Measurements from ENCODE around the gene TAPT1. TPM values are rescaled to one million over a fixed set of nuclear protein-coding genes. Genes with fewer than 3 reads are reported as not detected.

The TAPT1 gene
- total RNA-seq, 1 experiment from 2014 or later = 17.3 TPM

GRCh38 chr4:16236402-16237023 is 10.2 kb upstream of the TAPT1 start:
- DNase-seq (ENCODE audit: low read depth, low spot score) (no peak), ATAC-seq (no peak)
- H3K27ac ChIP-seq (ENCODE audit: low read length) = no peak overlapping the region
- in situ Hi-C loops (cut with HindIII; ENCODE audit: low pct_unique_long_range_greater_than_20kb, low sequenced_read_pairs) (no loop called here), intact Hi-C loops (cut with micrococcal nuclease; ENCODE audit: unreplicated experiment) (no loop called here)
- ChIA-PET CTCF (no interaction called here), POLR2A (no interaction called here)
- no peaks in the 10 kb centered on the region for H3K27me3 ChIP-seq (ENCODE audit: control insufficient read depth, insufficient read depth, low read length)
- no peaks in the 10 kb centered on the region for H3K36me3 ChIP-seq (ENCODE audit: control insufficient read depth, insufficient read depth, low read length)
- no peak overlapping the region for H3K4me3 ChIP-seq (ENCODE audit: low read depth in 2 of 2, low read length in 2 of 2)
- no peaks in the 10 kb centered on the region for H3K4me1 ChIP-seq (ENCODE audit: control insufficient read depth, insufficient read depth, low read length)
- H3K9me3 ChIP-seq (ENCODE audit: control insufficient read depth, insufficient read depth, low read depth, low read length) = no peaks in the 10 kb centered on the region
- no TSS peak for BruUV-seq (replicated peaks)
- TF ChIP-seq POLR2AphosphoS5 (IDR thresholded peaks at IDR 0.05; ENCODE audit: low read depth, low read length) = no peak
- no peak for TF ChIP-seq REST (IDR thresholded peaks at IDR 0.05; ENCODE audit: insufficient read depth in 1 of 2, low read depth in 2 of 2, low read length in 1 of 2)
- TF ChIP-seq SIN3A (IDR thresholded peaks at IDR 0.05; ENCODE audit: borderline replicate concordance, insufficient read depth, low read depth, low read length) = no peak
- no peak for TF ChIP-seq TCF7L2 (IDR thresholded peaks at IDR 0.05; ENCODE audit: low read depth, low read length)
- TF ChIP-seq CTCF (IDR thresholded peaks at IDR 0.05) = no peak

DNA sequence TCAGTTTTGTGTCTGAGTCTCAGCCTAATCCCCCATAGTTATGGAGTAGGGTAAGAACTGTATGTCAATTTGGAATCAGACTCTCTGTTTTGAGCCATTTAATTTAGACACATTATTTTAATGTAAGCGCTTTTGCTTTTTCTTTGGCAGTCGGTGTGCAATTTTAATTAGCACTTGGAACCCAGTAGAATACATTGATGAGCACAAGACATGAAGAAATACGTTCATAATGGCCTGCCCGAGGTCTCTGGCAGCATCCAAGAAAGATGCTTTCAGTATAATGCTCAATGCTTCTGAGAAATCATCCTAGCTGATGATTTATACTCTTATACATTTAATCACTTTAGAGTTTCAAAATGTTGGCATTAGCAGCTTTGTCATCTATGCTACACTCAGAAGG is 8.9 kb upstream of the TAPT1 start:
- Histone ChIP-seq H3K27ac (ENCODE audit: low read length) (no peak overlapping the region), H3K9me3 (ENCODE audit: control insufficient read depth, insufficient read depth, low read depth, low read length) (no peaks in the 10 kb centered on the region), H3K4me3 (ENCODE audit: low read depth in 2 of 2, low read length in 2 of 2) (no peak overlapping the region), H3K4me1 (ENCODE audit: control insufficient read depth, insufficient read depth, low read length) (no peaks in the 10 kb centered on the region), H3K27me3 (ENCODE audit: control insufficient read depth, insufficient read depth, low read length) (no peaks in the 10 kb centered on the region), H3K36me3 (ENCODE audit: control insufficient read depth, insufficient read depth, low read length) (no peaks in the 10 kb centered on the region)
- in situ Hi-C loops (cut with HindIII; ENCODE audit: low pct_unique_long_range_greater_than_20kb, low sequenced_read_pairs) = no loop called here
- CTCF ChIA-PET = no interaction called here
- intact Hi-C loops (cut with micrococcal nuclease; ENCODE audit: unreplicated experiment) = no loop called here
- BruUV-seq (replicated peaks) = no TSS peak
- POLR2A ChIA-PET = no interaction called here
- TF ChIP-seq TCF7L2 (IDR thresholded peaks at IDR 0.05; ENCODE audit: low read depth, low read length) (no peak), POLR2AphosphoS5 (IDR thresholded peaks at IDR 0.05; ENCODE audit: low read depth, low read length) (no peak)
- DNase-seq (ENCODE audit: low read depth, low spot score) (no peak), ATAC-seq (no peak)

DNA sequence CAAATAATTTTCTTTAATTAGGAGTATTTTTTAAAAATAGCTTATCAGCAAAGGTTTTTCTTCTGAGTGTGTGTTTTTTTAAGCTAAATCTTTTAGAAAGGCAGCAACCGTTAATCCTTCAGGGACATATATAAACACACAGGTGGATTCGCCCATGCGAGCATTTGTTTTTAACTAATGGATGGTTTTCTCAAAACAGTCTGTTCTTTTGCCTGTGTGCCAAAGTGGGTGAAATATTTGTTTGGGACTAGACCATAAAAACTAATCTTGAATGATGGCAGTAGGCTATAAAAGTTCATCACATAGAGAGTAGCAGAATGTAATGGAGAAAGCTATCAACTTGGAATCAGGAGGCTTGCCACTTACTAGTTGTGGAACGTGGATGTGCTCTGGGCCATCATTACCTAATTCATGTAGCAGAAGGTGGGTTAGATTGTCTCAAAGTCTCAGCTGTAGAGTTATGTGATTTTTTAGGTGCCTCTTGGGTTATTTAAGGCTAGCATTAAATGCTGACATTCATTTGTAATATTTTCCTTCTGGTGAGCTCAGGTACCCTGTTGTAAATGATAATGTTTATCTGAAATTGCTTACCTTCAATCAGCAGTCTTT is 7.4 kb upstream of the TAPT1 start:
- BruUV-seq (replicated peaks) = no TSS peak
- no peak overlapping the region for H3K4me3 ChIP-seq (ENCODE audit: low read depth in 2 of 2, low read length in 2 of 2)
- ChIA-PET POLR2A (no interaction called here), CTCF (no interaction called here)
- in situ Hi-C loops (cut with HindIII; ENCODE audit: low pct_unique_long_range_greater_than_20kb, low sequenced_read_pairs) = no loop called here
- DNase-seq (ENCODE audit: low read depth, low spot score) (no peak), ATAC-seq (no peak)
- no peak overlapping the region for H3K27ac ChIP-seq (ENCODE audit: low read length)
- no peaks in the 10 kb centered on the region for H3K27me3 ChIP-seq (ENCODE audit: control insufficient read depth, insufficient read depth, low read length)
- TF ChIP-seq REST (IDR thresholded peaks at IDR 0.05; ENCODE audit: insufficient read depth in 1 of 2, low read depth in 2 of 2, low read length in 1 of 2) = no peak
- TF ChIP-seq TCF7L2 (IDR thresholded peaks at IDR 0.05; ENCODE audit: low read depth, low read length) = no peak
- TF ChIP-seq POLR2AphosphoS5 (IDR thresholded peaks at IDR 0.05; ENCODE audit: low read depth, low read length) = no peak
- no peak for TF ChIP-seq SIN3A (IDR thresholded peaks at IDR 0.05; ENCODE audit: borderline replicate concordance, insufficient read depth, low read depth, low read length)
- no peak for TF ChIP-seq CTCF (IDR thresholded peaks at IDR 0.05)
- H3K4me1 ChIP-seq (ENCODE audit: control insufficient read depth, insufficient read depth, low read length) = no peaks in the 10 kb centered on the region
- H3K36me3 ChIP-seq (ENCODE audit: control insufficient read depth, insufficient read depth, low read length) = no peaks in the 10 kb centered on the region
- H3K9me3 ChIP-seq (ENCODE audit: control insufficient read depth, insufficient read depth, low read depth, low read length) = no peaks in the 10 kb centered on the region
- intact Hi-C loops (cut with micrococcal nuclease; ENCODE audit: unreplicated experiment) = no loop called here
